Measurements from ENCODE around the gene CACNA1D. TPM values are rescaled to one million over a fixed set of nuclear protein-coding genes. Genes with fewer than 3 reads are reported as not detected.

CACNA1D gene
- total RNA-seq, 1 donor from 2014 or later = 0.95 TPM

GRCh38 chr3:53858096-53858741, 363.8 kb downstream of the CACNA1D start:
- Mint-ChIP-seq H3K4me3 (ENCODE audit: unreplicated experiment) (no peak overlapping the region), H3K27ac (ENCODE audit: unreplicated experiment) (no peak overlapping the region), H3K27me3 (ENCODE audit: low read depth) (no peaks in the 10 kb centered on the region), H3K4me1 (ENCODE audit: low read depth) (no peaks in the 10 kb centered on the region), H3K9me3 (ENCODE audit: low read depth) (peaks cover 10% of the 10 kb centered on the region), H3K36me3 (ENCODE audit: low read depth) (peaks cover 17% of the 10 kb centered on the region)
- no peak for TF ChIP-seq CTCF (IDR thresholded peaks at IDR 0.05)
- DNase-seq (ENCODE audit: low spot score) = no peak

- Mint-ChIP-seq H3K27ac (ENCODE audit: unreplicated experiment) (no peak overlapping the region), H3K4me1 (ENCODE audit: low read depth) (no peaks in the 10 kb centered on the region), H3K36me3 (ENCODE audit: low read depth) (peaks cover 20% of the 10 kb centered on the region), H3K27me3 (ENCODE audit: low read depth) (no peaks in the 10 kb centered on the region), H3K9me3 (ENCODE audit: low read depth) (peaks cover 10% of the 10 kb centered on the region), H3K4me3 (ENCODE audit: unreplicated experiment) (no peak overlapping the region)
- DNase-seq (ENCODE audit: low spot score) = no peak
- no peak for TF ChIP-seq CTCF (IDR thresholded peaks at IDR 0.05)
These were observed 364.8 kb downstream of the CACNA1D start for GRCh38 chr3:53859178-53859577.

- H3K27me3 Mint-ChIP-seq (ENCODE audit: low read depth) = no peaks in the 10 kb centered on the region
These were observed 365.8 kb downstream of the CACNA1D start for GRCh38 chr3:53860196-53860595.

GRCh38 chr3:53862241-53862640, 367.8 kb downstream of the CACNA1D start:
- Mint-ChIP-seq H3K27ac (ENCODE audit: unreplicated experiment) (no peak overlapping the region), H3K4me1 (ENCODE audit: low read depth) (no peaks in the 10 kb centered on the region), H3K4me3 (ENCODE audit: unreplicated experiment) (no peak overlapping the region), H3K27me3 (ENCODE audit: low read depth) (no peaks in the 10 kb centered on the region), H3K9me3 (ENCODE audit: low read depth) (peaks cover 10% of the 10 kb centered on the region), H3K36me3 (ENCODE audit: low read depth) (peaks cover 33% of the 10 kb centered on the region)
- no peak for TF ChIP-seq CTCF (IDR thresholded peaks at IDR 0.05)
- DNase-seq (ENCODE audit: low spot score) = no peak

More at GRCh38 chr3:53860196-53860595, 365.8 kb downstream of the CACNA1D start:
- no peak for TF ChIP-seq CTCF (IDR thresholded peaks at IDR 0.05)
- DNase-seq (ENCODE audit: low spot score) = no peak
- H3K4me1 Mint-ChIP-seq (ENCODE audit: low read depth) = no peaks in the 10 kb centered on the region
- H3K27ac Mint-ChIP-seq (ENCODE audit: unreplicated experiment) = no peak overlapping the region
- H3K4me3 Mint-ChIP-seq (ENCODE audit: unreplicated experiment) = no peak overlapping the region
- peaks cover 28% of the 10 kb centered on the region for H3K36me3 Mint-ChIP-seq (ENCODE audit: low read depth)
- peaks cover 10% of the 10 kb centered on the region for H3K9me3 Mint-ChIP-seq (ENCODE audit: low read depth)

- no peak overlapping the region for H3K27ac Mint-ChIP-seq (ENCODE audit: unreplicated experiment)
- peaks cover 37% of the 10 kb centered on the region for H3K36me3 Mint-ChIP-seq (ENCODE audit: low read depth)
- no peaks in the 10 kb centered on the region for H3K27me3 Mint-ChIP-seq (ENCODE audit: low read depth)
- no peak for DNase-seq (ENCODE audit: low spot score)
- no peak for TF ChIP-seq CTCF (IDR thresholded peaks at IDR 0.05)
- no peak overlapping the region for H3K4me3 Mint-ChIP-seq (ENCODE audit: unreplicated experiment)
- H3K4me1 Mint-ChIP-seq (ENCODE audit: low read depth) = no peaks in the 10 kb centered on the region
- peaks cover 10% of the 10 kb centered on the region for H3K9me3 Mint-ChIP-seq (ENCODE audit: low read depth)
These were observed 368.7 kb downstream of the CACNA1D start for GRCh38 chr3:53863145-53863544.

Other genes with a start within 250 kb of the CACNA1D start
- gene TKT, start 238.6 kb upstream of the CACNA1D start, total RNA-seq = 165 to 299 TPM (median 169 TPM) in 3 replicates
- 15.6 to 17.7 TPM (median 17.2 TPM) in 3 replicates for gene DCP1A, start 147.1 kb upstream of the CACNA1D start, total RNA-seq